ENCODE data around the gene CHMP2B. TPM values are rescaled to one million over a fixed set of nuclear protein-coding genes. Genes with fewer than 3 reads are reported as not detected.

Gene CHMP2B
- total RNA-seq, 1 experiment from 2014 or later: 39.3 TPM

- H3K4me3 Mint-ChIP-seq: no peak overlapping the region
- Histone ChIP-seq H3K9ac (ENCODE audit: extremely low read depth, insufficient read length, low read length) (no peak overlapping the region), H3K56ac (ENCODE audit: insufficient read length, low read depth, low read length) (no peak overlapping the region), H2BK120ac (ENCODE audit: low read depth, low read length, poor library complexity, severe bottlenecking) (no peak overlapping the region), H4K5ac (ENCODE audit: insufficient read length, low read depth, low read length) (no peak overlapping the region), H2BK12ac (ENCODE audit: insufficient read length, low read depth, low read length) (no peak overlapping the region), H3K79me2 (ENCODE audit: insufficient read depth, low read length) (no peaks in the 10 kb centered on the region), H3K23ac (ENCODE audit: insufficient read length, low read depth, low read length) (no peak overlapping the region), H3K4me2 (ENCODE audit: insufficient read depth, insufficient read length, low read length) (no peak overlapping the region), H3K18ac (ENCODE audit: insufficient read length, low read depth, low read length) (no peak overlapping the region), H3K79me1 (ENCODE audit: insufficient read depth, low read depth, low read length, poor library complexity, severe bottlenecking) (no peaks in the 10 kb centered on the region), H4K8ac (replicated peaks; ENCODE audit: insufficient read length, low read depth, low read length) (no peak overlapping the region), H2BK15ac (ENCODE audit: low read depth, low read length) (no peak overlapping the region), H3K9me3 (ENCODE audit: control insufficient read depth, low read depth, low read length) (no peaks in the 10 kb centered on the region), H3K23me2 (ENCODE audit: insufficient read length, low read depth, low read length, poor library complexity, severe bottlenecking) (no peaks in the 10 kb centered on the region), H2AFZ (ENCODE audit: low read length) (no peak overlapping the region), H3K4me1 (ENCODE audit: insufficient read depth, low read length) (no peaks in the 10 kb centered on the region), H3K4ac (ENCODE audit: low read depth, low read length) (no peak overlapping the region), H3K14ac (ENCODE audit: insufficient read depth, low read length) (no peak overlapping the region), H2BK20ac (ENCODE audit: low read depth, low read length, poor library complexity, severe bottlenecking) (no peak overlapping the region), H4K20me1 (ENCODE audit: control insufficient read depth, insufficient read depth, insufficient read length) (no peaks in the 10 kb centered on the region), H3T11ph (ENCODE audit: low read length) (no peak overlapping the region), H3K27me3 (ENCODE audit: insufficient read depth, low read length) (no peaks in the 10 kb centered on the region), H3K27ac (ENCODE audit: insufficient read length, low read depth, low read length) (no peak overlapping the region), H2AK5ac (ENCODE audit: insufficient read length, low read length) (no peak overlapping the region), H4K91ac (ENCODE audit: insufficient read length, low read depth, low read length) (no peak overlapping the region), H2BK5ac (ENCODE audit: insufficient read length, low read length) (no peak overlapping the region)
- peaks cover 5 to 8% of the 10 kb centered on the region in 2 experiments for H3K4me1 Mint-ChIP-seq
- no peak for DNase-seq
- H3K27ac Mint-ChIP-seq: no peak overlapping the region
- TF ChIP-seq CTCF (conservative IDR thresholded peaks at IDR 0.05): no peak
- H3K27me3 Mint-ChIP-seq (ENCODE audit: low read depth): no peaks in the 10 kb centered on the region
- no CpG with 5 or more reads among the region's 2 CpGs for WGBS (ENCODE audit: extremely low coverage, insufficient read length, low lambda C conversion rate)
- no peaks in the 10 kb centered on the region for H3K36me3 Mint-ChIP-seq (ENCODE audit: insufficient read depth in 1 of 3, low read depth in 3 of 3)
- no peaks in the 10 kb centered on the region for H3K9me3 Mint-ChIP-seq
These were observed 18.0 kb upstream of the CHMP2B start for GRCh38 chr3:87209111-87209510.
